Neutrophil (primary cell): ENCODE data around the gene SPAG9.
"Not testable (repeated sequence)": the region's sequence is repeated elsewhere in the genome, so short reads cannot be mapped to it uniquely, and the experiment has no call there.

Experiments
- H3K27ac ChIP-seq: fragments of 200-600 bp; sonication (generic); 2 replicates; pipeline ENCODE4 v1.5.1; 2016; ENCODE audit warnings: mild to moderate bottlenecking, moderate library complexity
- H3K27me3 ChIP-seq: fragments of 200-600 bp; sonication (generic); 2 replicates; pipeline ENCODE4 v1.6.0; 2016; ENCODE audit warnings: mild to moderate bottlenecking
- H3K36me3 ChIP-seq: fragments of 200-600 bp; sonication (generic); 2 replicates; pipeline ENCODE4 v1.5.1; 2017
- H3K4me1 ChIP-seq, 2 experiments: fragments of 200-600 bp in 1 of 2; sonication (generic) in 1 of 2; 1 replicate in 1 of 2; 2 replicates in 1 of 2; pipeline versions ENCODE4 v1.5.1 to v1.6.1; 2013 to 2016; ENCODE audit warnings: low read depth in 1 of 2, low read length in 1 of 2, mild to moderate bottlenecking in 1 of 2, moderate library complexity in 1 of 2; ENCODE audit not compliant: control insufficient read depth in 1 of 2, insufficient read depth in 1 of 2
- H3K4me3 ChIP-seq, 2 experiments: fragments of 200-600 bp in 1 of 2; sonication (generic) in 1 of 2; 1 replicate in 1 of 2; 2 replicates in 1 of 2; pipeline ENCODE4 v1.5.1; 2013 to 2016; ENCODE audit warnings: low read depth in 1 of 2, low read length in 1 of 2, mild to moderate bottlenecking in 1 of 2, moderate library complexity in 1 of 2
- H3K9me3 ChIP-seq: fragments of 200-600 bp; sonication (generic); 2 replicates; pipeline ENCODE4 v1.5.1; 2016
- CTCF ChIP-seq: fragments of 200-600 bp; sonication (generic); IDR thresholded peaks from 2 replicates; pipeline ENCODE4 v1.5.1; 2016; ENCODE audit warnings: antibody characterized with exemption

The SPAG9 gene

GRCh38 chr17:51107778-51108177, 12.9 kb downstream of the SPAG9 start:
- no peaks in the 10 kb centered on the region for H3K27me3 ChIP-seq
- H3K9me3 ChIP-seq, result no peaks in the 10 kb centered on the region
- peak overlapping the region; percentile 4 for H3K27ac ChIP-seq
- no peaks in the 10 kb centered on the region for H3K36me3 ChIP-seq
- TF ChIP-seq CTCF, result no peak
- H3K4me3 ChIP-seq, result no peak overlapping the region
- H3K4me1 ChIP-seq, result peaks cover 9 to 12% of the 10 kb centered on the region in 2 experiments

- no peak overlapping the region for H3K4me3 ChIP-seq
- H3K4me1 ChIP-seq, result peaks cover 0 to 10% of the 10 kb centered on the region in 2 experiments
- no peaks in the 10 kb centered on the region for H3K9me3 ChIP-seq
- TF ChIP-seq CTCF, result no peak
- H3K36me3 ChIP-seq, result no peaks in the 10 kb centered on the region
- H3K27me3 ChIP-seq, result no peaks in the 10 kb centered on the region
- H3K27ac ChIP-seq, result peak overlapping the region; percentile 5
Measured at GRCh38 chr17:51103451-51103850, 17.2 kb downstream of the SPAG9 start.

GRCh38 chr17:51103050-51103449, 17.6 kb downstream of the SPAG9 start:
- Histone ChIP-seq H3K4me3 (no peak overlapping the region), H3K4me1 (peaks cover 0 to 10% of the 10 kb centered on the region in 2 experiments), H3K27me3 (no peaks in the 10 kb centered on the region), H3K27ac (peak overlapping the region; percentile 5), H3K36me3 (no peaks in the 10 kb centered on the region), H3K9me3 (no peaks in the 10 kb centered on the region)
- no peak for TF ChIP-seq CTCF

- Histone ChIP-seq H3K4me1 (peaks cover 0 to 8% of the 10 kb centered on the region in 2 experiments), H3K4me3 (no peak overlapping the region), H3K9me3 (no peaks in the 10 kb centered on the region), H3K36me3 (no peaks in the 10 kb centered on the region), H3K27me3 (no peaks in the 10 kb centered on the region), H3K27ac (peak overlapping the region; percentile 15)
- no peak for TF ChIP-seq CTCF
Measured at GRCh38 chr17:51097708-51098446, 22.8 kb downstream of the SPAG9 start.

GRCh38 chr17:51091635-51092034, 29.0 kb downstream of the SPAG9 start:
- Histone ChIP-seq H3K27ac (peak overlapping the region; percentile 97), H3K4me3 (no peak overlapping the region), H3K9me3 (no peaks in the 10 kb centered on the region), H3K4me1 (peaks cover 38 to 43% of the 10 kb centered on the region in 2 experiments), H3K27me3 (no peaks in the 10 kb centered on the region), H3K36me3 (no peaks in the 10 kb centered on the region)
- TF ChIP-seq CTCF, result no peak

GRCh38 chr17:51088868-51089267, 31.8 kb downstream of the SPAG9 start:
- H3K4me1 ChIP-seq, result peaks cover 56 to 70% of the 10 kb centered on the region in 2 experiments
- not testable (repeated sequence) for H3K36me3 ChIP-seq, H3K9me3 ChIP-seq, H3K27me3 ChIP-seq
- H3K4me3 ChIP-seq, result peak overlapping the region; percentile 53 to 55
- peak overlapping the region; percentile 97 for H3K27ac ChIP-seq
